A673 (cell line): ENCODE results near the gene ZNF770.

ENCODE experiments used
- CTCF ChIP-seq: fragments of 300-800, 200-600 bp; sonication (generic); conservative IDR thresholded peaks from 2 replicates; pipeline ENCODE4 v1.5.1; 2017; ENCODE audit warnings: low read depth, mild to moderate bottlenecking, antibody characterized with exemption, low read length, moderate library complexity, mixed read lengths
- EZH2 ChIP-seq: fragments of 200-600 bp; sonication (generic); IDR thresholded peaks from 2 replicates; pipeline ENCODE4 v1.6.1; 2017; ENCODE audit warnings: borderline replicate concordance, low read depth, mild to moderate bottlenecking, mixed read lengths, antibody characterized with exemption, low read length; ENCODE audit not compliant: poor library complexity, severe bottlenecking

DNA sequence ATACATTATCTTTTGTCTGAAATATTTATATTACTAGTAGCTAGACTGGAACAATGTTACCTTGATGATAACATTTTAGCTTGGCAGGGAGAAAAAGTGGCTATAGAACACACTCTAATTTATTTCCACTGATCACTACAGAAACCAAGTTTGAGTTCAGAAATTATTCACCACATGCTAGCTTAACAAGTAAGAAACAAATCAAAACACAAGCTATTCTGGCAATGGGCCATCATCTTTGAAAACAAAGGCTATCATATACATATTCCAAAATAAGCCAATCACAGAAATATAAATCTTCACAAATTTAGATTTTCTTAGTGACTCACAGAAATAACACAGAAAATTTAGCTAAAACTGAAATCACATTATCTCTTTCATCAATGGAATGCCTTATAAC, 35.6 kb downstream of the ZNF770 start:
- TF ChIP-seq CTCF (no peak), EZH2 (no peak)
